Liver (tissue), 9 donors: ENCODE measurements around the gene KLHL30. TPM values are rescaled to one million over a fixed set of nuclear protein-coding genes. Genes with fewer than 3 reads are reported as not detected.

ENCODE experiments used
- DNase-seq: peaks from one replicate; pipeline ENCODE4 v3.0.0-alpha.2; 2017; ENCODE audit warnings: low spot score
- H3K27ac ChIP-seq, 2 donors: one replicate each; pipeline ENCODE4 v1.7.0; 2013; ENCODE audit warnings: inconsistent platforms in 2 of 2, low read length in 2 of 2, control low read depth in 1 of 2, low read depth in 1 of 2, mild to moderate bottlenecking in 1 of 2
- H3K27me3 ChIP-seq, 4 donors: one replicate each; pipeline versions ENCODE4 v1.6.1 to v1.7.0; 2013; ENCODE audit warnings: low read length in 3 of 4, inconsistent platforms in 1 of 4, mild to moderate bottlenecking in 1 of 4, moderate library complexity in 1 of 4; ENCODE audit not compliant: control insufficient read depth in 4 of 4, insufficient read depth in 4 of 4
- H3K36me3 ChIP-seq, 4 donors: one replicate each; pipeline versions ENCODE4 v1.6.1 to v1.7.0; 2013; ENCODE audit warnings: low read length in 3 of 4, mild to moderate bottlenecking in 3 of 4, low read depth in 1 of 4, moderate library complexity in 1 of 4; ENCODE audit not compliant: control insufficient read depth in 4 of 4, insufficient read depth in 3 of 4
- H3K4me1 ChIP-seq, 4 donors: one replicate each; pipeline versions ENCODE4 v1.6.1 to v1.7.0; 2013; ENCODE audit warnings: low read length in 3 of 4, mild to moderate bottlenecking in 3 of 4, moderate library complexity in 1 of 4; ENCODE audit not compliant: control insufficient read depth in 4 of 4, insufficient read depth in 4 of 4
- H3K4me3 ChIP-seq, 3 donors: one replicate each; pipeline versions ENCODE4 v1.6.1 to v1.7.0; 2013; ENCODE audit warnings: low read length in 3 of 3, control low read depth in 1 of 3, low read depth in 1 of 3, mild to moderate bottlenecking in 1 of 3
- H3K9ac ChIP-seq, 2 donors: one replicate each; pipeline ENCODE4 v1.7.0; 2013; ENCODE audit warnings: low read length in 2 of 2, mild to moderate bottlenecking in 2 of 2, moderate library complexity in 2 of 2, control low read depth in 1 of 2, low read depth in 1 of 2
- H3K9me3 ChIP-seq, 4 donors: one replicate each; pipeline versions ENCODE4 v1.6.1 to v1.7.0; 2013; ENCODE audit warnings: low read length in 3 of 4; ENCODE audit not compliant: control insufficient read depth in 4 of 4
- ATF3 ChIP-seq: IDR thresholded peaks from 2 replicates; pipeline ENCODE4 v1.6.1; 2016; ENCODE audit warnings: antibody characterized with exemption
- EGR1 ChIP-seq, 2 donors: IDR thresholded peaks; 2 replicates each; pipeline ENCODE4 v1.6.1; 2016 to 2018; ENCODE audit warnings: antibody characterized with exemption in 2 of 2, low read depth in 2 of 2
- FOXA1 ChIP-seq: IDR thresholded peaks from 2 replicates; pipeline ENCODE4 v1.6.1; 2016; ENCODE audit warnings: antibody characterized with exemption
- FOXA2 ChIP-seq: IDR thresholded peaks from 2 replicates; pipeline ENCODE4 v1.6.1; 2016; ENCODE audit warnings: antibody characterized with exemption
- GABPA ChIP-seq, 2 donors: IDR thresholded peaks in 1 of 2; conservative IDR thresholded peaks in 1 of 2; 2 replicates each; pipeline ENCODE4 v1.6.1; 2016; ENCODE audit warnings: antibody characterized with exemption in 2 of 2, mild to moderate bottlenecking in 1 of 2, moderate library complexity in 1 of 2
- HNF4A ChIP-seq, 2 donors: conservative IDR thresholded peaks; 2 replicates each; pipeline ENCODE4 v1.6.1; 2016; ENCODE audit warnings: antibody characterized with exemption in 2 of 2, mild to moderate bottlenecking in 2 of 2
- HNF4G ChIP-seq: IDR thresholded peaks from 2 replicates; pipeline ENCODE4 v1.6.1; 2016; ENCODE audit warnings: antibody characterized with exemption
- JUND ChIP-seq, 2 donors: IDR thresholded peaks; 2 replicates each; pipeline ENCODE4 v1.6.1; 2016; ENCODE audit warnings: antibody characterized with exemption in 2 of 2
- MAX ChIP-seq: IDR thresholded peaks from 2 replicates; pipeline ENCODE4 v1.6.1; 2016; ENCODE audit warnings: antibody characterized with exemption
- NR2F2 ChIP-seq: IDR thresholded peaks from 2 replicates; pipeline ENCODE4 v1.6.1; 2016; ENCODE audit warnings: antibody characterized with exemption
- RAD21 ChIP-seq, 2 donors: IDR thresholded peaks; 2 replicates each; pipeline ENCODE4 v1.6.1; 2016; ENCODE audit warnings: antibody characterized with exemption in 2 of 2, mild to moderate bottlenecking in 2 of 2
- REST ChIP-seq: IDR thresholded peaks from 2 replicates; pipeline ENCODE4 v1.6.1; 2016; ENCODE audit warnings: antibody characterized with exemption, mild to moderate bottlenecking
- RXRA ChIP-seq, 2 donors: IDR thresholded peaks; 2 replicates each; pipeline ENCODE4 v1.6.1; 2017 to 2018; ENCODE audit warnings: antibody characterized with exemption in 2 of 2, mild to moderate bottlenecking in 1 of 2
- SP1 ChIP-seq: IDR thresholded peaks from 2 replicates; pipeline ENCODE4 v1.6.1; 2018; ENCODE audit warnings: antibody characterized with exemption, mild to moderate bottlenecking
- TAF1 ChIP-seq: conservative IDR thresholded peaks from 2 replicates; pipeline ENCODE4 v1.6.1; 2016; ENCODE audit warnings: antibody characterized with exemption, mild to moderate bottlenecking
- YY1 ChIP-seq: IDR thresholded peaks from 2 replicates; pipeline ENCODE4 v1.6.1; 2016; ENCODE audit warnings: antibody characterized with exemption, mild to moderate bottlenecking
- ZBTB33 ChIP-seq: IDR thresholded peaks from 2 replicates; pipeline ENCODE4 v1.6.1; 2016; ENCODE audit warnings: antibody characterized with exemption
- WGBS: extraction: QIAGEN DNeasy Blood & Tissue Kit; methylation state at CpG from one replicate; pipeline ENCODE4 v1.1.7; 2013; 5-methylcytosine and 5-hydroxymethylcytosine counted together
- polyA plus RNA-seq, 2 donors: library from polyadenylated mRNA; stranded (reverse) in 1 of 2; unstranded in 1 of 2; fragments of 200-250 nt in 1 of 2; fragments of >200 nt in 1 of 2; fragmentation: Nextera tagmentation in 1 of 2; extraction: Ambion mirVana in 1 of 2; gene quantifications; one replicate each; pipeline versions ENCODE4 v1.2.1 to v1.2.3, GENCODE V29; 2013 to 2015
- total RNA-seq, 2 donors: library from RNA; depleted of rRNA; stranded (reverse); fragments of >200 nt; gene quantifications; one replicate each; pipeline ENCODE4 v1.2.3, GENCODE V29; 2014
- TF ChIP-seq, protein P1 (sequence below): fragments of 150-350 bp; IDR thresholded peaks from 2 replicates; pipeline ENCODE4 v1.5.1; 2017; ENCODE audit warnings: improper control_type of control experiment, low read depth, low read length; ENCODE audit not compliant: missing input control
- donor health status: healthy.
- donor health status: healthy.
- donor health status: healthy.
- donor health status: healthy.
- donor health status: healthy.

Gene KLHL30
- total and polyA plus RNA-seq, 4 donors = 0.05 to 0.08 TPM; not detected in 2

DNA sequence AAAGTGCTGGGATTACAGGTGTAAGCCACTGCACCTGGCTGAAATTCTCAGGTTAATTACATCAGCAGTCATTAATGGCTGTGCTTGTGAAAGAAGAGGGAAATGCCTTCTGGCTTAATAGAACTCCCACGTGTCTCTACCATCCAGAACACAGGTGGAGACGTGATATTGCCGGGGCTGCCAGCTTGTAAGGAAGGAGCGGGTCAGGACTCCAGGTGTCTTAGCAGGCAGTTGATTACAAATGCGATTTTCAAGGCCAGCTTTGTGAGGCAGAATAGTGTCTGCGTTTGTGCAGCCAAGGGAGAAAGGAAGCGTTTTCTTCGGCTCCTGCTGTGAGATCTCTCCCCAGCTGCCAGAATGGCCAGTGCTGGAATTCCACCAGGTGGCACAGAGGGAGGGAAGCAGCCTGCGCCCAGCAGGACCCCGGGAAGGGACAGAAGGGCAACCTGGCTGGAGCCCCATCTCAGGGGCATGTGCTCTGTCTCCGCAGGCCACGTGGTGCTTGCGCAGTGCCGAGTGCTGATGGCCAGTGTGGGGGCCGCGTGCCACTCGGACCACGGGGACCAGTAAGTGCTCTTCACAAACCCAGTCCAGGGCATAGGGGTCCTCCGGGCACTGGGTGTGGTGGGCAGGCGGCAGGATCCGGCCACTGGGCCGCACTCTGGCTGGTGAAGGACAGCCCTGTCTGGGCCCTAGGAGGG, 42.0 kb upstream of the KLHL30 start:
- no peak for DNase-seq
- Histone ChIP-seq H3K9me3 (no peaks in the 10 kb centered on the region), H3K27me3 (no peaks in the 10 kb centered on the region), H3K4me1 (peaks cover 2 to 8% (median 5%) of the 10 kb centered on the region in 4 donors), H3K27ac (no peak overlapping the region), H3K4me3 (no peak overlapping the region), H3K9ac (no peak overlapping the region), H3K36me3 (peaks cover 0 to 9% (median 0%) of the 10 kb centered on the region in 4 donors)
- WGBS = 91% methylated on average over 22 of the region's 22 CpGs
- TF ChIP-seq ZBTB33 = no peak
- TF ChIP-seq MAX = no peak
- TF ChIP-seq EGR1 (IDR thresholded peaks at IDR 0.05; ENCODE audit: low read depth in 2 of 2) = no peak
- no peak for TF ChIP-seq ATF3
- no peak for TF ChIP-seq YY1
- TF ChIP-seq SP1 = no peak
- TF ChIP-seq JUND (IDR thresholded peaks at IDR 0.05) = no peak
- TF ChIP-seq RAD21 (IDR thresholded peaks at IDR 0.05) = no peak
- no peak for TF ChIP-seq TAF1
- no peak for TF ChIP-seq RXRA (IDR thresholded peaks at IDR 0.05)
- TF ChIP-seq GABPA (IDR thresholded peaks at IDR 0.05 in 1 of 2, conservative IDR thresholded peaks at IDR 0.05 in 1 of 2) = no peak
- no peak for TF ChIP-seq FOXA2
- TF ChIP-seq HNF4A (conservative IDR thresholded peaks at IDR 0.05) = no peak
- TF ChIP-seq REST = no peak
- TF ChIP-seq NR2F2 = no peak
- TF ChIP-seq FOXA1 = no peak
- TF ChIP-seq, protein P1, sequence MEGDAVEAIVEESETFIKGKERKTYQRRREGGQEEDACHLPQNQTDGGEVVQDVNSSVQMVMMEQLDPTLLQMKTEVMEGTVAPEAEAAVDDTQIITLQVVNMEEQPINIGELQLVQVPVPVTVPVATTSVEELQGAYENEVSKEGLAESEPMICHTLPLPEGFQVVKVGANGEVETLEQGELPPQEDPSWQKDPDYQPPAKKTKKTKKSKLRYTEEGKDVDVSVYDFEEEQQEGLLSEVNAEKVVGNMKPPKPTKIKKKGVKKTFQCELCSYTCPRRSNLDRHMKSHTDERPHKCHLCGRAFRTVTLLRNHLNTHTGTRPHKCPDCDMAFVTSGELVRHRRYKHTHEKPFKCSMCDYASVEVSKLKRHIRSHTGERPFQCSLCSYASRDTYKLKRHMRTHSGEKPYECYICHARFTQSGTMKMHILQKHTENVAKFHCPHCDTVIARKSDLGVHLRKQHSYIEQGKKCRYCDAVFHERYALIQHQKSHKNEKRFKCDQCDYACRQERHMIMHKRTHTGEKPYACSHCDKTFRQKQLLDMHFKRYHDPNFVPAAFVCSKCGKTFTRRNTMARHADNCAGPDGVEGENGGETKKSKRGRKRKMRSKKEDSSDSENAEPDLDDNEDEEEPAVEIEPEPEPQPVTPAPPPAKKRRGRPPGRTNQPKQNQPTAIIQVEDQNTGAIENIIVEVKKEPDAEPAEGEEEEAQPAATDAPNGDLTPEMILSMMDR = no peak
- no peak for TF ChIP-seq HNF4G
